Esophagus squamous epithelium (tissue), 4 donors: Measurements from ENCODE around the gene CAMTA1.

Experiments used
- POLR2A ChIP-seq, 4 donors: fragments of 450-650 bp; IDR thresholded peaks; one replicate each; pipeline ENCODE4 v1.6.1; 2017; ENCODE audit warnings: antibody characterized with exemption in 4 of 4, mild to moderate bottlenecking in 4 of 4, moderate library complexity in 3 of 4
- TF ChIP-seq, protein P1 (sequence below), 6 experiments: fragments of 450-650 bp in 4 of 6; fragments of 200-600 bp in 2 of 6; sonication (generic) in 2 of 6; IDR thresholded peaks; one replicate each; pipeline ENCODE4 v1.5.1; 2016 to 2019; ENCODE audit warnings: antibody characterized with exemption in 6 of 6, mild to moderate bottlenecking in 4 of 6, moderate library complexity in 4 of 6

DNA sequence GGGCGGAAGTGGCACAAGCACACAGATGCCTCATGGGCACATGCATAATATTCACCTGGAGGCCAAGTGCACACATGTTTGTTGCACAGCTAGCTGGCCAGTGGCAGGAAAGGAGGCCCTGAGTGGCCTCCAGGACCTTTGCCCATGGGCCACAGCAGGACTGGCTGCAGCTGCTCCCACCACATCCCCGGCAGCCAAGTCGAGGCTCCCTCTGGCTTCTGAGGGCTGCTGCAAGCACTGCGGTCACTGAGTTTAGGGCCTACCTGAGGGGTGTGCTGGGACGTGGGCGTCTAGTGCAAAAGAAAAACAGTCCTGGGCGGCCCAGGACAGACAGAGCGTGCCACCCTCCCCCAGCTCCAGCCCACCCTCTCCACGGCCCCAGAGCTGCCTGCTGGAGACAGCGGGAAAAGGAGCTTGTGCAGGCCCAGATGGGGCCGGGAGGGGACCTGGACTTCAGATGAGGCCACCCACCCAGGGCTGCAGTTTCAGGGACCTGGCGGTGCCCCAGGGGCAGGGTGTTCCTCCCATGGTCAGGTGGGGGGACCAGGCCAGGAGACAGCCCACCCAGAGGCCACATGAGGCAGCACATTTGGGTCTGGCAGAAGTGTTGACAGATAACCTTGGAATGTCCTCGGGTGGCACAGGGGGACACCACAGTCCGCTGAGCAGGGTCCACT, 720.0 kb downstream of the CAMTA1 start:
- TF ChIP-seq, protein P1, sequence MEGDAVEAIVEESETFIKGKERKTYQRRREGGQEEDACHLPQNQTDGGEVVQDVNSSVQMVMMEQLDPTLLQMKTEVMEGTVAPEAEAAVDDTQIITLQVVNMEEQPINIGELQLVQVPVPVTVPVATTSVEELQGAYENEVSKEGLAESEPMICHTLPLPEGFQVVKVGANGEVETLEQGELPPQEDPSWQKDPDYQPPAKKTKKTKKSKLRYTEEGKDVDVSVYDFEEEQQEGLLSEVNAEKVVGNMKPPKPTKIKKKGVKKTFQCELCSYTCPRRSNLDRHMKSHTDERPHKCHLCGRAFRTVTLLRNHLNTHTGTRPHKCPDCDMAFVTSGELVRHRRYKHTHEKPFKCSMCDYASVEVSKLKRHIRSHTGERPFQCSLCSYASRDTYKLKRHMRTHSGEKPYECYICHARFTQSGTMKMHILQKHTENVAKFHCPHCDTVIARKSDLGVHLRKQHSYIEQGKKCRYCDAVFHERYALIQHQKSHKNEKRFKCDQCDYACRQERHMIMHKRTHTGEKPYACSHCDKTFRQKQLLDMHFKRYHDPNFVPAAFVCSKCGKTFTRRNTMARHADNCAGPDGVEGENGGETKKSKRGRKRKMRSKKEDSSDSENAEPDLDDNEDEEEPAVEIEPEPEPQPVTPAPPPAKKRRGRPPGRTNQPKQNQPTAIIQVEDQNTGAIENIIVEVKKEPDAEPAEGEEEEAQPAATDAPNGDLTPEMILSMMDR (IDR thresholded peaks at IDR 0.05), result no peak
- no peak for TF ChIP-seq POLR2A (IDR thresholded peaks at IDR 0.05)
